Fibroblast of villous mesenchyme (primary cell): ENCODE data around the gene HAPLN2. TPM values are rescaled to one million over a fixed set of nuclear protein-coding genes. Genes with fewer than 3 reads are reported as not detected.
A peak's percentile ranks its signal among the peaks of the same experiment; 100 is the strongest.

Experiments
- DNase-seq: peaks from one replicate; pipeline ENCODE4 v3.0.0-alpha.2; 2010; ENCODE audit warnings: low read depth
- H3K4me3 ChIP-seq: 2 replicates; pipeline ENCODE4 v1.5.1; 2011; ENCODE audit warnings: low read depth, mild to moderate bottlenecking, low read length
- total RNA-seq: library from RNA; depleted of rRNA; stranded (reverse); fragments of >200 nt; gene quantifications from 2 replicates; pipeline ENCODE4 v1.2.3, GENCODE V29; 2012
- TF ChIP-seq, protein P1 (sequence below): IDR thresholded peaks from 2 replicates; pipeline ENCODE4 v1.5.1; 2012; ENCODE audit warnings: low read depth, mild to moderate bottlenecking, low read length; ENCODE audit not compliant: insufficient read depth

HAPLN2 gene
- not detected in 2 replicates for total RNA-seq

GRCh38 chr1:156618853-156619581 lies at the start of gene HAPLN2:
HAPLN2 (plus strand) TSS chr1:156619415; CDS start chr1:156623491, 4,076 bp downstream.
- H3K4me3 ChIP-seq = no peak within 1 kb of the TSS
- TF ChIP-seq, protein P1, sequence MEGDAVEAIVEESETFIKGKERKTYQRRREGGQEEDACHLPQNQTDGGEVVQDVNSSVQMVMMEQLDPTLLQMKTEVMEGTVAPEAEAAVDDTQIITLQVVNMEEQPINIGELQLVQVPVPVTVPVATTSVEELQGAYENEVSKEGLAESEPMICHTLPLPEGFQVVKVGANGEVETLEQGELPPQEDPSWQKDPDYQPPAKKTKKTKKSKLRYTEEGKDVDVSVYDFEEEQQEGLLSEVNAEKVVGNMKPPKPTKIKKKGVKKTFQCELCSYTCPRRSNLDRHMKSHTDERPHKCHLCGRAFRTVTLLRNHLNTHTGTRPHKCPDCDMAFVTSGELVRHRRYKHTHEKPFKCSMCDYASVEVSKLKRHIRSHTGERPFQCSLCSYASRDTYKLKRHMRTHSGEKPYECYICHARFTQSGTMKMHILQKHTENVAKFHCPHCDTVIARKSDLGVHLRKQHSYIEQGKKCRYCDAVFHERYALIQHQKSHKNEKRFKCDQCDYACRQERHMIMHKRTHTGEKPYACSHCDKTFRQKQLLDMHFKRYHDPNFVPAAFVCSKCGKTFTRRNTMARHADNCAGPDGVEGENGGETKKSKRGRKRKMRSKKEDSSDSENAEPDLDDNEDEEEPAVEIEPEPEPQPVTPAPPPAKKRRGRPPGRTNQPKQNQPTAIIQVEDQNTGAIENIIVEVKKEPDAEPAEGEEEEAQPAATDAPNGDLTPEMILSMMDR = peak; percentile 37
- DNase-seq = no peak

- DNase-seq = peak; percentile 70
- TF ChIP-seq, protein P1 = no peak
- H3K4me3 ChIP-seq = peak overlapping the region; percentile 71
Measured at GRCh38 chr1:156571261-156571852, 47.9 kb upstream of the HAPLN2 start.

- peak; percentile 77 for DNase-seq
- TF ChIP-seq, protein P1 = no peak
Measured at GRCh38 chr1:156571919-156572662, 47.1 kb upstream of the HAPLN2 start, which contains the start of gene IQGAP3. IQGAP3 (minus strand) TSS chr1:156572565; CDS start chr1:156572529, 36 bp downstream.

DNA sequence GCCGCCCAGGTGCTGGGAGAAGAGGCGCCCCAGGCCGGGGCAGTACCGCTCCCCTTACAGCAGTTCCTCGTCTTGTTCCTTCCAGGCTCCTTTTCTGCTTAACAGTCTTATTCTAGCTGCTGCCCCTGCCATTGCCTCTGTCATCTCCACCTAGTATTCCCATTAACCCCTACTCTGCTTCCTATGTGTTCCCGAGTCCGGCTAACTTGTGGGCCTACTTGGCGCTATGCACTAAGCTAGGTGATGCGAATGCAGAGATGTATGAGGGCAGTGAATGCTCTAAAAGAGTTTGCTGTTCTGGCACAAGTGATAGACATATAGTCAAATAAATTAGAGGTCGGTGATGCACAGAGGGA lies 46.6 kb upstream of the HAPLN2 start:
- no peak for DNase-seq
- peak overlapping the region; percentile 71 for H3K4me3 ChIP-seq

More at GRCh38 chr1:156571919-156572662, 47.1 kb upstream of the HAPLN2 start, which contains the start of gene IQGAP3:
- peak within 1 kb of the TSS; percentile 71 for H3K4me3 ChIP-seq

GRCh38 chr1:156574039-156574633 lies 45.1 kb upstream of the HAPLN2 start:
- DNase-seq = no peak
- TF ChIP-seq, protein P1 = no peak
- H3K4me3 ChIP-seq = no peak overlapping the region

More for the DNA sequence above, 46.6 kb upstream of the HAPLN2 start:
- TF ChIP-seq, protein P1 = no peak

DNA sequence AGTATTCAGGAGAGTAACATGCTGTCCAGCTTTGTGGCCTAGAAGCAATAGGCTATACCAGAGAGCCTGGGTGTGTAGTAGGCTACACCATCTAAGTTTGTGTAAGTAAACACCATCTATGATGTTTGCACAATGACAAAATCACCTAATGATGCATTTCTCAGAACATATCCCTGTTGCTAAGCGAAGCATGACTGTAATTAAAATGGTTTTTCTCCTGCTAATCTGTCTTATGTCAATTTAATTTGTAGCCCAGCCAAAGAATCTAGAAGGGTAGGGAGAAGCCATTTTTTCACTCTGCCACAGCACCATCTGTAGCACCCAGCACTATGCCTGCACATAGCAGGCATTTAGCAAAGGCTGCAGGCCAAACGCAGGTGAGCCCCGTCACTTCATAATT lies 41.7 kb upstream of the HAPLN2 start:
- no peak overlapping the region for H3K4me3 ChIP-seq
- TF ChIP-seq, protein P1 = no peak
- no peak for DNase-seq
